Fibroblast of skin of left quadriceps (primary cell): ENCODE results near the gene ZNF184.

Experiments used
- DNase-seq, 2 experiments: peaks; one replicate each; pipeline ENCODE4 v3.0.0-alpha.2; 2013; ENCODE audit warnings: low read depth in 2 of 2

ZNF184 gene

GRCh38 chr6:27472617-27473400 lies at the start of gene ZNF184:
Gene ZNF184 (minus strand): TSS chr6:27473105. CDS start chr6:27472294, 811 bp downstream.
- DNase-seq: peak; percentile 93

DNA sequence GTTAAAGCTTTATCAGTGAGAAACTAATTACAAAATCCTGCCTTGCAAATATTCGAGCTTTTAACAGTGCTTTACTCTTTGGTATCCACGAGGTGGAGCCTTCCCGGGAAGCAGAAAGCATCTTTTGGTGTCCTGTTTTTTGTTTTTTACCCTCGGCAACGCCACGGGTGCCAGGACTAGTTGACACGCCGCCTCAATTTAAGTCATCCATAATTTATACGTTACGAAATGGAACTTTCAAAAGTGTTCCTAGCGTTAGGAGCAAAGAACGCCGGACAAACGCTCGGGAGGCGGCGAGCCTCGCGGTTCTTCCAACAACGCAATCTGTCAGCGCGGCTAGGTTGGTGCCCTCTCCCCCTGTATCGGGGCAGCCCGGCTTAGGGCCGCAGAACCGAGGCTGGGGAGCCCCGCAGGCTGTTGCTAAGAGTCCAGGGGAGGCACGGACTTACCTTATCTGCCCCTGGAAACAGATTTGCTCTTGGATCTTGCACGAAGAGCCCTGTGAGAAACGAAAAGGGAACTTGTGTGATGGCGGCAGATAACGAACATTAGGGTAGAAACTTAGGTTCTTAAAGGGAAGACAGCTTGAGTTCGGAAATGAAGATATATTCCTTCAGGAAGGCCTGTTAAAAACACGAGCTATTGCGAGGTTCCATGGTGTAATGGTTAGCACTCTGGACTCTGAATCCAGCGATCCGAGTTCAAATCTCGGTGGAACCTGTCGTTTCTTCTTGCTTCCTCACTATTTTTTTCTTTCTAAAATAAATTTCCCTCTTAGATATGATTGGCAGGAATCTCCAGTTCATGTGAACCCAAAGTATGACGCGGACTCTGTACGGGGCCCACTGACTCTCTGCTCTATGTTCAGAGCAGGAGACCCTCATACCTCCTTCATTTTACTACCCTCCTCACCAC lies 46.2 kb upstream of the ZNF184 start:
- DNase-seq: peak; percentile 72 to 73

- no peak for DNase-seq
Measured at GRCh38 chr6:27517928-27518787, 45.3 kb upstream of the ZNF184 start.

- DNase-seq: no peak
Measured at GRCh38 chr6:27517238-27517637, 44.3 kb upstream of the ZNF184 start.

GRCh38 chr6:27514906-27515495 lies 42.1 kb upstream of the ZNF184 start:
- DNase-seq: no peak

GRCh38 chr6:27512525-27512924 lies 39.6 kb upstream of the ZNF184 start:
- no peak for DNase-seq

DNA sequence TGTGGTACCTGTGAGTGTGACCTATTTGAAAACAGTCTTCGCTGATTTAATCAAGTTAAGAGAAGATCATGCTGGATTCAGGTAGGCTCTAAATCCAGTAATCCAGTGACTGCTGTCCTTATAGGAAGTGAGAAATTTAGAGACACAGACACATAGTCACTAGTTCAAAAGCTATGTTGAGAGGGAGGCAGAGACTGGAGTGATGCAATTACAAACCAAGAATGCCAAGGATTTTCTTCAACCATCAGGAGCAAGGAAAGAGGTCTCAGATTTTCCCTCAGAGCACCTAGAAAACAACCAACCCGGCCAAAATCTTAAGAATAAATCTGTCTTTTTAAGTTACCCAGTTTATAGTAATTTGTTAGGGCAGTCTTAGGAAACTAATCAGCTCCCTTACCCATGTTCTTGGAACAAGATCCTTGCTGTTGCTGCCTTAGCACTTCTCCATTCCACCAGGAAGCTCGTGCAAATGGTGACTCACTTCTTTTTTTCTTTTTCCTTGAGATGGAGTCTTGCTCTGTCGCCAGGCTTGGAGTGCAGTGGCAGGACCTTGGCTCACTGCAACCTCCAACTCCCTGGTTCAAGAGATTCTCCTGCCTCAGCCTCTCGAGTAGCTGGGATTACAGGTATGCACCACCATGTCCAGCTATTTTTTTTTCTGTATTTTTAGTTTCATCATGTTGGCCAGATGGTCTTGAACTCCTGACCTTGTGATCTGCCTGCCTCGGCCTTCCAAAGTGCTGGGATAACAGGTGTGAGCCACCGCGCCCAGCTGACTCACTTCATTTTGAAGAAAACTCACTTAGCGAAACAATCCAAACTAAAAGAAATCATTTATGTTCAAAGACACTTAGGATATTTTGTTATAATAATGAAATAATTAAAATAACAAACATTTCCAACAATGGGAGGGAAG lies 34.4 kb upstream of the ZNF184 start:
- DNase-seq: no peak

- DNase-seq: no peak
Measured at GRCh38 chr6:27505209-27506027, 32.5 kb upstream of the ZNF184 start.

GRCh38 chr6:27503436-27504030 lies 30.6 kb upstream of the ZNF184 start:
- peak in 1 of 2 experiments; percentile 51 for DNase-seq

DNA sequence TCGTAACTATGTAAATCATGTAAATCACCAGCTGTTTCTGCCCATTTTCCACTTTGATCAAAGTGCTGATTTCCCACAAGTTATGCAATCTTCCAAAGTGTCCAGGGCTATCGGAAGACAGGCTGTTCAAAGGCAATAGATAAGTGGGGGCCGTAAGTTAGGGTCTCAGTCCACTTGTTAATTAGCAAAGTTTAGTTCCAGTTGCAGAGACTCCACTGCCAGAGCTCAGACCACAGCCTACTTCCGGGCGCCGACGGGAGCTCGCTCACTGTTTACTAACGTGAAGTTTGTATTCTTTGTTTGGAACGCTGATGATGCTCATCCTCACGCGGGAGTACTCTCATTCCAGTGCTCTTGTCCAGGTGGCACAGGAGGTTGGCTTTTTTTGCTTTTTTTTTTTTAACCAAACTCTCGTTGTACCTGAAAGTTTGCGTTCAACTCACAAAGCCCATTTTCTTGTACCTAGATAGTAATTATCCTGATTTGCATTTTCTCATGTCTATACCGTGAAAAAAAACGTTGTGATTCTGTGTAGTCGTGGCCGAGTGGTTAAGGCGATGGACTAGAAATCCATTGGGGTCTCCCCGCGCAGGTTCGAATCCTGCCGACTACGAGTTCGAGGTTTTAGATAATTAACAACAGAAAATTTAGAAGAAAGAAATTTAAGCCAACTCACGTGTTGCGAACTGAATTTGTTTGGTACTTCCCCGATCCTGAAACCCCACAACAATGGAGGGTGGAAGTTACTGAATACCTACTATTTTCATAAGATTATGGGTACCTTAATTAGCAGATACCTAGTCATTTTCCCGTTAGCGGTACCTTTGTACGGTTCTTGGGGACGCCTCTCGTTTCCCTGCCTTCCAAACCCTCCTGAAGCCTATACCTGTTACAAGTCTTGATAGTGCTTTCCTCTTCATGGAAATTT lies 29.9 kb upstream of the ZNF184 start:
- DNase-seq: peak; percentile 36 to 47

- DNase-seq: no peak
Measured at GRCh38 chr6:27501187-27501586, 28.3 kb upstream of the ZNF184 start.

- DNase-seq: no peak
Measured at GRCh38 chr6:27500177-27500576, 27.3 kb upstream of the ZNF184 start.

DNA sequence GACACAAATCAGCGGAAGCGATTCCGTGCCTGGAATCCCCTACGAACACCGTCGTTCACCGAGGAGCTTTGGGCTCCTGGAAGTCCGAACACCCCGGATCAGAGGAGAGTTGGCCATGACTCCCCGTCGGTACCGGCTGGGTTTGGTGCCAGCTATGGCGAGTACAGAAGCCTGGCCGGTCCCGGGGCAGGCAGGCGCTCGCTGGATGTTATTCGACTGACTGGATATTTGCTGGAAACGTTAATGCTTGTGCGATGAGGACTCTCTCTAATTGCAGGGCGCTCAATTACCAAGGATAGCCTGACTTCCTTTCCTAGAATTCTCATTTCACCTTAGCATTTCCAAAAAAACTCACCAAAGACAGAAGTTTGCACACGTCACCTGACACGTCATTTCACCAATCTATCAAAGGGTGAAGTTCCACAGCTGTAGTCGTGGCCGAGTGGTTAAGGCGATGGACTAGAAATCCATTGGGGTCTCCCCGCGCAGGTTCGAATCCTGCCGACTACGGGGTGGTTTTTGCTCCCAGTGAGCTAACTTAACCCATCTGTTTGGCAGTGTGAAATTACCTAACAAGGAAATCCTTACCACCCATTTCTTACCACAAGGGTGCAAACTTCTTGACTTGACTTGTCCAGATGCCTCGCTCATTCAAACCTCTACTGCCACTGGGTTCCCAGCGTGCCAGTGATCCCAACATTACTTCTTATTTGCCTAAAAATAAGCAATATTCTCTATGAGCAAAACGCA lies 22.7 kb upstream of the ZNF184 start:
- peak; percentile 49 to 51 for DNase-seq

DNA sequence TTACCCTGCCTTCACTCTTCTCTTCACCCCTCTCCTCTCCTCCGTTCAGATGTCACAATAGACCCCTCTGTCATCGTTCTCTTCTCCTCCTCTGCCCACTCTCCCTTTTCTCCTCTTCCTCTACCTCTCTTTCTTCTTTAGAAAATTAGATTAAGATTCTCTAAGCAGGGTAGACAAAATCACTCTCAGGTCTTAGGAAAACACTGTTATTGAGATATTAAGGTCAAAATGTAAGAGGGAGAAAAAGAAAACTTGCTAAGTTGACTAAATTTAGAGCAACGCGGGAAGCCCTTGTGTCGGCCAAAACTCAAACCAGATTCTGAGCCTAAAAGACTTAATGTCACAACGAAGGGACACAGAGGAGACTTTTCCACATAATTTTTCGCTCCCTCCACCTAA lies 22.1 kb upstream of the ZNF184 start:
- DNase-seq: no peak

- DNase-seq: no peak
Measured at GRCh38 chr6:27494103-27494502, 21.2 kb upstream of the ZNF184 start.

DNA sequence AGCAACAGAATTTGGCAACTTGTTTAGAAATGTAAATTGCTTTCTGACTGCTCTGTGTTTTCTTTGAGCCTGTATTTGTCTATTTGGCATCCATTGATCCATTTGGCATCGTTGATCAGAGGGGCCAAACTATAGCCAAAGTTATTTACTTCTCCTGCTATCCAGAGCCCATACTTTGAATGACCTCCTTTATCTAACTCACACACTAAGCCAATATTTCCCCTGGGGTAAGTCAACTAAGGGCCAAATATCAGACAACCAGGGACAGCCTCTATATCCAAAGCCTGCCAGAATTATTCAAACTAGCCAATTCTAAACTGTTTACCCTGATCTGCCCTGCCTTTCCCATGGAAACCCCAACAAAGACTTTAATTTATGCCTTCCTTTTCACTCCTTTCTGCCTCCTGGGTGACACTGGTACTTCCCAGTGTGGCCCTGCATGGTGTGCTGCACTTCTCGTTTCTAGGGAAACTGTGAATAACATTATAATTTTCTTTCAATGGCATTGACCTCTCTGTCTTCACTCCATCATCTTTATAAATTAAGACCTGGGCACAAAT lies 19.8 kb upstream of the ZNF184 start:
- DNase-seq: no peak
